K562 (cell line): ENCODE measurements around the gene ALOX12. TPM values are rescaled to one million over a fixed set of nuclear protein-coding genes. Genes with fewer than 3 reads are reported as not detected.

Experiments
- CBFB ChIP-seq: sonication (generic); formaldehyde crosslinking; IDR thresholded peaks from 2 replicates; pipeline ENCODE4 v1.4.0; 2020; ENCODE audit warnings: mild to moderate bottlenecking, missing genetic modification reagents
- CHCHD3 ChIP-seq: fragments of 250-450 bp; sonication (Bioruptor Pico); IDR thresholded peaks from 2 replicates; pipeline ENCODE4 v2.1.2; 2022; ENCODE audit warnings: mild to moderate bottlenecking
- E2F3 ChIP-seq: fragments of 250-450 bp; sonication (Bioruptor Pico); IDR thresholded peaks from 2 replicates; pipeline ENCODE4 v1.4.0; 2020; ENCODE audit warnings: mild to moderate bottlenecking
- HBP1 ChIP-seq: fragments of 450-650 bp; formaldehyde crosslinking; IDR thresholded peaks from 2 replicates; pipeline ENCODE4 v1.4.0; 2022; ENCODE audit warnings: missing genetic modification characterization
- MAFG ChIP-seq: fragments of 450-650 bp; conservative IDR thresholded peaks from 2 replicates; pipeline ENCODE4 v1.6.1; 2016; ENCODE audit warnings: missing genetic modification characterization, missing compliant biosample characterization
- MIER1 ChIP-seq: fragments of 450-650 bp; IDR thresholded peaks from 2 replicates; pipeline ENCODE4 v1.6.1; 2016; ENCODE audit warnings: antibody characterized with exemption, mild to moderate bottlenecking, low read depth
- NUFIP1 ChIP-seq: fragments of 450-650 bp; IDR thresholded peaks from 2 replicates; pipeline ENCODE4 v1.6.1; 2018; ENCODE audit not compliant: partially characterized antibody
- PHF8 ChIP-seq: fragments of 200-600 bp; sonication (generic); IDR thresholded peaks from 2 replicates; pipeline ENCODE4 v1.6.1; 2012; ENCODE audit warnings: mixed run types, mild to moderate bottlenecking, inconsistent platforms, low read length, moderate library complexity, borderline replicate concordance
- PML ChIP-seq: IDR thresholded peaks from 2 replicates; pipeline ENCODE4 v1.6.1; 2012; ENCODE audit warnings: low read length, inconsistent platforms
- PTTG1 ChIP-seq: fragments of 450-650 bp; IDR thresholded peaks from 2 replicates; pipeline ENCODE4 v1.6.1; 2016; ENCODE audit warnings: low read depth, mild to moderate bottlenecking, missing genetic modification characterization, missing compliant biosample characterization
- SAFB ChIP-seq: fragments of 200-400 bp; formaldehyde crosslinking; IDR thresholded peaks from 2 replicates; pipeline ENCODE4 v1.6.1; 2017; ENCODE audit warnings: low read depth, low read length, borderline replicate concordance
- TARDBP ChIP-seq: fragments of 450-650 bp; IDR thresholded peaks from 2 replicates; pipeline ENCODE4 v1.6.1; 2016
- THRB ChIP-seq: fragments of 450-650 bp; formaldehyde crosslinking; conservative IDR thresholded peaks from 2 replicates; pipeline ENCODE4 v1.4.0; 2022; ENCODE audit warnings: mild to moderate bottlenecking, missing genetic modification characterization
- ZNF551 ChIP-seq: fragments of 250-450 bp; sonication (Bioruptor Pico); IDR thresholded peaks from 2 replicates; pipeline ENCODE4 v1.5.0; 2021; ENCODE audit warnings: mild to moderate bottlenecking, moderate library complexity
- ZNF695 ChIP-seq: fragments of 450-650 bp; formaldehyde crosslinking; IDR thresholded peaks from 2 replicates; pipeline ENCODE4 v1.4.0; 2020; ENCODE audit warnings: mild to moderate bottlenecking, moderate library complexity
- ZNF76 ChIP-seq: fragments of 250-450 bp; sonication (Bioruptor Pico); IDR thresholded peaks from 2 replicates; pipeline ENCODE4 v1.4.0; 2020; ENCODE audit warnings: mild to moderate bottlenecking, moderate library complexity, borderline replicate concordance
- polyA plus RNA-seq, 8 experiments: library from polyadenylated mRNA; depleted of rRNA in 4 of 8; stranded (reverse) in 5 of 8; unstranded in 3 of 8; fragments of >200 nt; fragmentation: Nextera tagmentation in 2 of 8; fragmentation: Illumina TruSeq in 1 of 8; extraction: Ambion mirVana in 2 of 8; extraction: Trizol in 1 of 8; gene quantifications; 2 replicates each; pipeline versions ENCODE4 v1.2.1 to v1.2.3, GENCODE V29; 2011 to 2014; ENCODE audit warnings: inconsistent platforms in 1 of 8, missing spikeins in 1 of 8
- total RNA-seq, 7 experiments: library from RNA; depleted of rRNA in 6 of 7; stranded (reverse); fragments of >200 nt in 6 of 7; fragmentation: Illumina TruSeq in 2 of 7; extraction: Trizol in 2 of 7; gene quantifications; 2 replicates each; pipeline versions ENCODE4 v1.2.1 to v1.2.3, GENCODE V29; 2011 to 2021; ENCODE audit warnings: low replicate concordance in 1 of 7
- TF ChIP-seq, protein P1 (sequence below): sonication (generic); formaldehyde crosslinking; IDR thresholded peaks from 2 replicates; pipeline ENCODE4 v1.8.0; 2022; ENCODE audit warnings: mild to moderate bottlenecking, missing genetic modification reagents
- TF ChIP-seq, protein P2 (sequence below): sonication (generic); formaldehyde crosslinking; IDR thresholded peaks from 2 replicates; pipeline ENCODE4 v1.8.0; 2022; ENCODE audit warnings: missing genetic modification reagents, mild to moderate bottlenecking, borderline replicate concordance
- TF ChIP-seq, protein P3 (sequence below): sonication (generic); formaldehyde crosslinking; IDR thresholded peaks from 2 replicates; pipeline ENCODE4 v1.8.0; 2022; ENCODE audit warnings: mild to moderate bottlenecking, missing genetic modification reagents

Gene ALOX12
- total and polyA plus RNA-seq, 9 of the 15 experiments (the other 6 are each of a cell fraction or from before 2014, with no cell fraction given), result 0.09 to 1.1 (median 0.47) TPM; not detected in 1

- TF ChIP-seq, protein P1, sequence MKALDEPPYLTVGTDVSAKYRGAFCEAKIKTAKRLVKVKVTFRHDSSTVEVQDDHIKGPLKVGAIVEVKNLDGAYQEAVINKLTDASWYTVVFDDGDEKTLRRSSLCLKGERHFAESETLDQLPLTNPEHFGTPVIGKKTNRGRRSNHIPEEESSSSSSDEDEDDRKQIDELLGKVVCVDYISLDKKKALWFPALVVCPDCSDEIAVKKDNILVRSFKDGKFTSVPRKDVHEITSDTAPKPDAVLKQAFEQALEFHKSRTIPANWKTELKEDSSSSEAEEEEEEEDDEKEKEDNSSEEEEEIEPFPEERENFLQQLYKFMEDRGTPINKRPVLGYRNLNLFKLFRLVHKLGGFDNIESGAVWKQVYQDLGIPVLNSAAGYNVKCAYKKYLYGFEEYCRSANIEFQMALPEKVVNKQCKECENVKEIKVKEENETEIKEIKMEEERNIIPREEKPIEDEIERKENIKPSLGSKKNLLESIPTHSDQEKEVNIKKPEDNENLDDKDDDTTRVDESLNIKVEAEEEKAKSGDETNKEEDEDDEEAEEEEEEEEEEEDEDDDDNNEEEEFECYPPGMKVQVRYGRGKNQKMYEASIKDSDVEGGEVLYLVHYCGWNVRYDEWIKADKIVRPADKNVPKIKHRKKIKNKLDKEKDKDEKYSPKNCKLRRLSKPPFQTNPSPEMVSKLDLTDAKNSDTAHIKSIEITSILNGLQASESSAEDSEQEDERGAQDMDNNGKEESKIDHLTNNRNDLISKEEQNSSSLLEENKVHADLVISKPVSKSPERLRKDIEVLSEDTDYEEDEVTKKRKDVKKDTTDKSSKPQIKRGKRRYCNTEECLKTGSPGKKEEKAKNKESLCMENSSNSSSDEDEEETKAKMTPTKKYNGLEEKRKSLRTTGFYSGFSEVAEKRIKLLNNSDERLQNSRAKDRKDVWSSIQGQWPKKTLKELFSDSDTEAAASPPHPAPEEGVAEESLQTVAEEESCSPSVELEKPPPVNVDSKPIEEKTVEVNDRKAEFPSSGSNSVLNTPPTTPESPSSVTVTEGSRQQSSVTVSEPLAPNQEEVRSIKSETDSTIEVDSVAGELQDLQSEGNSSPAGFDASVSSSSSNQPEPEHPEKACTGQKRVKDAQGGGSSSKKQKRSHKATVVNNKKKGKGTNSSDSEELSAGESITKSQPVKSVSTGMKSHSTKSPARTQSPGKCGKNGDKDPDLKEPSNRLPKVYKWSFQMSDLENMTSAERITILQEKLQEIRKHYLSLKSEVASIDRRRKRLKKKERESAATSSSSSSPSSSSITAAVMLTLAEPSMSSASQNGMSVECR (CRISPR knock-in tag), result no peak
- TF ChIP-seq CHCHD3 (CRISPR knock-in tag) (no peak), HBP1 (CRISPR knock-in tag) (no peak), PTTG1 (tag) (no peak), THRB (CRISPR knock-in tag) (no peak), TARDBP (no peak), MIER1 (no peak), SAFB (no peak), MAFG (tag) (no peak), NUFIP1 (no peak), PHF8 (peak; percentile 6; the same call in 1 of the 2 replicates), ZNF695 (no peak), E2F3 (CRISPR knock-in tag) (no peak), PML (no peak), ZNF551 (CRISPR knock-in tag) (no peak), CBFB (CRISPR knock-in tag) (no peak), ZNF76 (CRISPR knock-in tag) (no peak)
- TF ChIP-seq, protein P2, sequence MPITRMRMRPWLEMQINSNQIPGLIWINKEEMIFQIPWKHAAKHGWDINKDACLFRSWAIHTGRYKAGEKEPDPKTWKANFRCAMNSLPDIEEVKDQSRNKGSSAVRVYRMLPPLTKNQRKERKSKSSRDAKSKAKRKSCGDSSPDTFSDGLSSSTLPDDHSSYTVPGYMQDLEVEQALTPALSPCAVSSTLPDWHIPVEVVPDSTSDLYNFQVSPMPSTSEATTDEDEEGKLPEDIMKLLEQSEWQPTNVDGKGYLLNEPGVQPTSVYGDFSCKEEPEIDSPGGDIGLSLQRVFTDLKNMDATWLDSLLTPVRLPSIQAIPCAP (CRISPR knock-in tag), result no peak
- TF ChIP-seq, protein P3, sequence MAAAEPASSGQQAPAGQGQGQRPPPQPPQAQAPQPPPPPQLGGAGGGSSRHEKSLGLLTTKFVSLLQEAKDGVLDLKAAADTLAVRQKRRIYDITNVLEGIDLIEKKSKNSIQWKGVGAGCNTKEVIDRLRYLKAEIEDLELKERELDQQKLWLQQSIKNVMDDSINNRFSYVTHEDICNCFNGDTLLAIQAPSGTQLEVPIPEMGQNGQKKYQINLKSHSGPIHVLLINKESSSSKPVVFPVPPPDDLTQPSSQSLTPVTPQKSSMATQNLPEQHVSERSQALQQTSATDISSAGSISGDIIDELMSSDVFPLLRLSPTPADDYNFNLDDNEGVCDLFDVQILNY (CRISPR knock-in tag), result no peak
Measured at GRCh38 chr17:7023576-7024401, 27.9 kb downstream of the ALOX12 start (continued).
